H9 (cell line): ENCODE measurements around the gene ASIC1. TPM values are rescaled to one million over a fixed set of nuclear protein-coding genes. Genes with fewer than 3 reads are reported as not detected.

ENCODE experiments used
- DNase-seq: peaks from one replicate; pipeline ENCODE4 v3.0.0-alpha.2; 2017
- H2AFZ ChIP-seq: one replicate; pipeline ENCODE4 v1.6.1; 2013; ENCODE audit warnings: mild to moderate bottlenecking, low read length, control low read depth, moderate library complexity
- H2AK5ac ChIP-seq: 2 replicates; pipeline ENCODE4 v1.6.1; 2013; ENCODE audit warnings: low read length, control low read depth, mixed read lengths; ENCODE audit not compliant: insufficient read length
- H2BK120ac ChIP-seq: one replicate; pipeline ENCODE4 v1.6.1; 2013; ENCODE audit warnings: low read depth, mild to moderate bottlenecking, low read length, control low read depth, inconsistent platforms; ENCODE audit not compliant: poor library complexity, severe bottlenecking
- H2BK12ac ChIP-seq: 2 replicates; pipeline ENCODE4 v1.6.1; 2013; ENCODE audit warnings: low read length, control low read depth, mixed read lengths, low read depth; ENCODE audit not compliant: insufficient read length
- H2BK15ac ChIP-seq: 2 replicates; pipeline ENCODE4 v1.6.1; 2013; ENCODE audit warnings: low read depth, low read length, control low read depth
- H2BK20ac ChIP-seq: one replicate; pipeline ENCODE4 v1.6.1; 2013; ENCODE audit warnings: low read depth, mild to moderate bottlenecking, low read length, control low read depth, inconsistent platforms; ENCODE audit not compliant: poor library complexity, severe bottlenecking
- H2BK5ac ChIP-seq: 2 replicates; pipeline ENCODE4 v1.6.1; 2013; ENCODE audit warnings: low read length, control low read depth, mixed read lengths; ENCODE audit not compliant: insufficient read length
- H3K14ac ChIP-seq: 2 replicates; pipeline ENCODE4 v1.6.1; 2013; ENCODE audit warnings: low read length, control low read depth; ENCODE audit not compliant: insufficient read depth
- H3K18ac ChIP-seq: 2 replicates; pipeline ENCODE4 v1.6.1; 2013; ENCODE audit warnings: low read depth, mild to moderate bottlenecking, mixed read lengths, low read length, control low read depth; ENCODE audit not compliant: insufficient read length
- H3K23ac ChIP-seq: 2 replicates; pipeline ENCODE4 v1.6.1; 2013; ENCODE audit warnings: low read length, control low read depth, mixed read lengths, low read depth; ENCODE audit not compliant: insufficient read length
- H3K23me2 ChIP-seq: 2 replicates; pipeline ENCODE4 v1.6.1; 2013; ENCODE audit warnings: low read depth, mild to moderate bottlenecking, mixed read lengths, low read length, control low read depth; ENCODE audit not compliant: insufficient read length, poor library complexity, severe bottlenecking
- H3K27ac ChIP-seq: 2 replicates; pipeline ENCODE4 v1.5.1; 2013; ENCODE audit warnings: low read length, control low read depth, mixed read lengths, low read depth; ENCODE audit not compliant: insufficient read length
- H3K27me3 ChIP-seq: 2 replicates; pipeline ENCODE4 v1.6.1; 2013; ENCODE audit warnings: low read length, control low read depth, inconsistent platforms; ENCODE audit not compliant: insufficient read depth
- H3K4ac ChIP-seq: 2 replicates; pipeline ENCODE4 v1.6.1; 2013; ENCODE audit warnings: low read depth, mild to moderate bottlenecking, control low read depth, inconsistent platforms, low read length, moderate library complexity
- H3K4me1 ChIP-seq: 2 replicates; pipeline ENCODE4 v1.6.1; 2013; ENCODE audit warnings: low read length, control low read depth, inconsistent platforms; ENCODE audit not compliant: insufficient read depth
- H3K4me2 ChIP-seq: 2 replicates; pipeline ENCODE4 v1.6.1; 2013; ENCODE audit warnings: low read length, control low read depth, mixed read lengths; ENCODE audit not compliant: insufficient read length, insufficient read depth
- H3K56ac ChIP-seq: 2 replicates; pipeline ENCODE4 v1.6.1; 2013; ENCODE audit warnings: low read depth, mild to moderate bottlenecking, mixed read lengths, low read length, control low read depth; ENCODE audit not compliant: insufficient read length
- H3K79me1 ChIP-seq: 2 replicates; pipeline ENCODE4 v1.6.1; 2013; ENCODE audit warnings: low read depth, mild to moderate bottlenecking, moderate library complexity, low read length, control low read depth, inconsistent platforms; ENCODE audit not compliant: insufficient read depth, poor library complexity, severe bottlenecking
- H3K79me2 ChIP-seq: 2 replicates; pipeline ENCODE4 v1.6.1; 2013; ENCODE audit warnings: low read length, control low read depth, inconsistent platforms; ENCODE audit not compliant: insufficient read depth
- H3K9ac ChIP-seq: 2 replicates; pipeline ENCODE4 v1.6.1; 2013; ENCODE audit warnings: low read length, control low read depth, mixed read lengths; ENCODE audit not compliant: insufficient read length; ENCODE audit errors: extremely low read depth
- H3K9me3 ChIP-seq: one replicate; pipeline ENCODE4 v1.6.1; 2013; ENCODE audit warnings: low read depth, low read length, inconsistent platforms; ENCODE audit not compliant: control insufficient read depth
- H3T11ph ChIP-seq: one replicate; pipeline ENCODE4 v1.6.1; 2013; ENCODE audit warnings: mild to moderate bottlenecking, low read length, control low read depth, inconsistent platforms
- H4K20me1 ChIP-seq: one replicate; pipeline ENCODE4 v1.6.1; 2013; ENCODE audit not compliant: control insufficient read depth, insufficient read length, insufficient read depth
- H4K5ac ChIP-seq: 2 replicates; pipeline ENCODE4 v1.6.1; 2013; ENCODE audit warnings: low read depth, mild to moderate bottlenecking, mixed read lengths, low read length, control low read depth; ENCODE audit not compliant: insufficient read length
- H4K8ac ChIP-seq: replicated peaks from 2 replicates; pipeline ENCODE4 v1.6.1; 2013; ENCODE audit warnings: low read length, control low read depth, mixed read lengths, low read depth; ENCODE audit not compliant: insufficient read length
- H4K91ac ChIP-seq: 2 replicates; pipeline ENCODE4 v1.6.1; 2013; ENCODE audit warnings: low read depth, mild to moderate bottlenecking, moderate library complexity, mixed read lengths, low read length, control low read depth; ENCODE audit not compliant: insufficient read length
- H3K27ac Mint-ChIP-seq, 3 experiments: 2 replicates in 2 of 3; 3 replicates in 1 of 3; pipeline ENCODE4 v1.8.0; 2020 to 2021; ENCODE audit warnings: mixed read lengths in 3 of 3, mild to moderate bottlenecking in 1 of 3, moderate library complexity in 1 of 3
- H3K27me3 Mint-ChIP-seq: 2 replicates; pipeline ENCODE4 v1.8.0; 2021; ENCODE audit warnings: low read depth, mild to moderate bottlenecking, moderate library complexity, mixed read lengths
- H3K36me3 Mint-ChIP-seq, 3 experiments: 2 replicates in 2 of 3; 3 replicates in 1 of 3; pipeline ENCODE4 v1.8.0; 2020 to 2021; ENCODE audit warnings: low read depth in 3 of 3, mixed read lengths in 3 of 3; ENCODE audit not compliant: insufficient read depth in 1 of 3
- H3K4me1 Mint-ChIP-seq, 2 experiments: 2 replicates each; pipeline ENCODE4 v1.8.0; 2020; ENCODE audit warnings: mixed read lengths in 2 of 2
- H3K4me3 Mint-ChIP-seq, 2 experiments: 2 replicates in 1 of 2; 3 replicates in 1 of 2; pipeline ENCODE4 v1.8.0; 2020 to 2021; ENCODE audit warnings: mild to moderate bottlenecking in 2 of 2, mixed read lengths in 2 of 2, moderate library complexity in 1 of 2
- H3K9me3 Mint-ChIP-seq, 2 experiments: 2 replicates in 1 of 2; 3 replicates in 1 of 2; pipeline ENCODE4 v1.8.0; 2020; ENCODE audit warnings: mild to moderate bottlenecking in 2 of 2, mixed read lengths in 2 of 2, moderate library complexity in 1 of 2
- WGBS: extraction: QIAGEN DNeasy Blood & Tissue Kit; methylation state at CpG from one replicate; pipeline ENCODE4 v1.1.7; 2013; ENCODE audit warnings: missing lambda C conversion rate, low lambda C conversion rate, mixed read lengths; ENCODE audit not compliant: insufficient read length; ENCODE audit errors: extremely low coverage; 5-methylcytosine and 5-hydroxymethylcytosine counted together
- total RNA-seq: library from RNA; stranded (reverse); gene quantifications from 2 replicates; pipeline ENCODE4 v1.2.1, GENCODE V29; 2021
- TF ChIP-seq, protein P1 (sequence below): fragments of 200-600 bp; sonication (generic); conservative IDR thresholded peaks from 3 replicates; pipeline ENCODE4 v1.8.0; 2021; ENCODE audit warnings: antibody characterized with exemption, mild to moderate bottlenecking

The ASIC1 gene
- total RNA-seq, 1 experiment from 2014 or later = 3.9 TPM

DNA sequence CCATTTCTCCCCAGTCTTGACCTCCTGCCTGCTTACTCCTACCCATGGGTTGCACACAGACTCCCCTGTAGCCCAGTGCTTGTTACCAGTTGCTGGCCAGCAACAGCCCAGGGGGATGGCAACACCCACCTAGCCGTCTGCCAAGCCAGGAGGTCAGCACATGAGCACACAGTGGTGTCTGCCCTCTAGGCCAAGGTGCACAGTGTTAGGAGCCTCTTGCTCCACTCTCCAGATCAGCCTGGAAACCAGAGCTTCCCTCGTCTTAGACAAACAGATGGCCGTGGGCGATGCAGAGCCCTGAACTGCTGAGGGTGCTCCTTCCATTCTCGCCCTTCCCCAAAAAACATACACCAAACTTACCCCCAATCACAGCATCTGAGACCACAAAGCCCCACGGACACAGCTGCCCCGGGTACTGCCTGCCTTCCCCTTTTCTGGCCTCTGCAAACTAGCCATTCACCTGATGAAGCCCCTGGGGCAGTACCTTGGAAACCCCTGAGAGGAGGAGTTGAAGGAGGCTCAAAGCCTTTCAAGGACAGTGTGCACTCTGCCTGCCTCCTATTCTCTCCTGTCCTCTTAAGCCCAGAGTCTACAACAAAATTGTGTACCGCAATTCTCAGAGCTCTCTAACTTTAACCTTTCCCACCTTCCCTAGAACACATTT, 45.4 kb downstream of the ASIC1 start:
- Mint-ChIP-seq H3K4me3 (no peak overlapping the region), H3K27me3 (peaks cover 4% of the 10 kb centered on the region), H3K36me3 (peaks cover 23 to 43% (median 37%) of the 10 kb centered on the region in 3 experiments), H3K4me1 (peaks cover 45 to 48% of the 10 kb centered on the region in 2 experiments), H3K27ac (peak overlapping the region; percentile 15 to 72 (median 57); a peak in 4 of 7 replicates), H3K9me3 (no peaks in the 10 kb centered on the region)
- Histone ChIP-seq H2BK5ac (no peak overlapping the region), H4K8ac (no peak overlapping the region), H4K5ac (no peak overlapping the region), H2BK120ac (no peak overlapping the region), H3K79me2 (no peaks in the 10 kb centered on the region), H2AK5ac (no peak overlapping the region), H3K4me2 (no peak overlapping the region), H3K27me3 (no peaks in the 10 kb centered on the region), H2BK12ac (no peak overlapping the region), H3K9me3 (no peaks in the 10 kb centered on the region), H3K23me2 (no peaks in the 10 kb centered on the region), H3K4me1 (no peaks in the 10 kb centered on the region; the same call in 1 of the 2 replicates), H3T11ph (no peak overlapping the region), H2BK20ac (no peak overlapping the region), H3K9ac (no peak overlapping the region), H2AFZ (no peak overlapping the region), H4K91ac (no peak overlapping the region), H2BK15ac (no peak overlapping the region), H4K20me1 (no peaks in the 10 kb centered on the region), H3K23ac (no peak overlapping the region), H3K56ac (no peak overlapping the region), H3K14ac (no peak overlapping the region), H3K27ac (no peak overlapping the region), H3K79me1 (no peaks in the 10 kb centered on the region), H3K4ac (no peak overlapping the region), H3K18ac (no peak overlapping the region)
- no CpG with 5 or more reads among the region's 8 CpGs for WGBS
- DNase-seq = no peak
- TF ChIP-seq, protein P1, sequence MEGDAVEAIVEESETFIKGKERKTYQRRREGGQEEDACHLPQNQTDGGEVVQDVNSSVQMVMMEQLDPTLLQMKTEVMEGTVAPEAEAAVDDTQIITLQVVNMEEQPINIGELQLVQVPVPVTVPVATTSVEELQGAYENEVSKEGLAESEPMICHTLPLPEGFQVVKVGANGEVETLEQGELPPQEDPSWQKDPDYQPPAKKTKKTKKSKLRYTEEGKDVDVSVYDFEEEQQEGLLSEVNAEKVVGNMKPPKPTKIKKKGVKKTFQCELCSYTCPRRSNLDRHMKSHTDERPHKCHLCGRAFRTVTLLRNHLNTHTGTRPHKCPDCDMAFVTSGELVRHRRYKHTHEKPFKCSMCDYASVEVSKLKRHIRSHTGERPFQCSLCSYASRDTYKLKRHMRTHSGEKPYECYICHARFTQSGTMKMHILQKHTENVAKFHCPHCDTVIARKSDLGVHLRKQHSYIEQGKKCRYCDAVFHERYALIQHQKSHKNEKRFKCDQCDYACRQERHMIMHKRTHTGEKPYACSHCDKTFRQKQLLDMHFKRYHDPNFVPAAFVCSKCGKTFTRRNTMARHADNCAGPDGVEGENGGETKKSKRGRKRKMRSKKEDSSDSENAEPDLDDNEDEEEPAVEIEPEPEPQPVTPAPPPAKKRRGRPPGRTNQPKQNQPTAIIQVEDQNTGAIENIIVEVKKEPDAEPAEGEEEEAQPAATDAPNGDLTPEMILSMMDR = no peak
